Measurements from ENCODE around the gene ZP2. TPM values are rescaled to one million over a fixed set of nuclear protein-coding genes. Genes with fewer than 3 reads are reported as not detected.

The ZP2 gene
- total and polyA plus RNA-seq, 9 of the 15 experiments (the other 6 are each of a cell fraction or from before 2014, with no cell fraction given) = not detected

DNA sequence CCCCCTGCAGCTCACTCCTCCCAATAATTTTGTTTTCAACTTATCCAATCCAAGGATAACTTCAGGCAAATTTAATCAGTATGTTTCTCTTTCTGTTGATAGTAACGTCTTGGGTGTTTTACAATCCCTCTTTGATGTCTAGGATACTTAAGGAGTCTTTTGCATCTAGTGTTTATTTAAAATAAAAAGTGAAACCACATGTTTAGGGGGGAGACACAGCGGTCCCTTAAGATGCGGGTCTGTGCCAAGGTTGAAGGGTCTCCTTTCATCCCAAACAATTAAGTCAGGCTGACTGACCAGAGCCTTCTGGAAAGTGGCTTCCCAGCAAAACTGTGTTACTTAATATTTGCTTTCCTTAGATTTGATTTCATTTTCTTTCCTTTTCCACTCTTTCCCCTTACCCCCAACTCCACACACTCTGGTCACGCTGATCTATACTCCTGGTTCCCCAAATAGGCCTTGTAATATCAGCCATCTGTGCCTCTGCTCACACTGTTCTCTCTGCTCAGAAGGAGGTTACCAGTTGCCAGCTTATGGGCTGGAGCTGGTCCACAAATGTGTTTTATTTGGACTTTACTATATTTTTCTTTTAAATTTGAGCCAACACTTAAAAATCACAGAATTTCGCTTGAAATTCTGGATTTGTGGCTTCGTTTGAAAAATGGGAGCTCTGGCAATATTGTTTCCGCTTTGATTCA is 33.3 kb upstream of the ZP2 start:
- H3K9me3 ChIP-seq (replicated peaks; ENCODE audit: control insufficient read depth, insufficient read depth, low read depth, low read length) = no peaks in the 10 kb centered on the region
- H3K36me3 ChIP-seq (ENCODE audit: control insufficient read depth, insufficient read depth, low read length) = no peaks in the 10 kb centered on the region
- DNase-seq (ENCODE audit: extremely low read depth in 1 of 4, low spot score in 3 of 4) (no peak), ATAC-seq (no peak), FAIRE-seq (no peak)
- H3K27ac ChIP-seq (ENCODE audit: extremely low read depth, low read depth, low read length) = no peak overlapping the region
- intact Hi-C loops (cut with micrococcal nuclease) = no loop called here
- no peak overlapping the region for H3K4me3 ChIP-seq
- no peaks in the 10 kb centered on the region for H3K9me1 ChIP-seq (ENCODE audit: control insufficient read depth, insufficient read depth, low read length)
- no peaks in the 10 kb centered on the region for H3K79me2 ChIP-seq (ENCODE audit: control insufficient read depth, insufficient read depth, low read length)
- ChIA-PET CTCF (ENCODE audit: low intra/inter-chr PET ratio) (no interaction called here), POLR2A (no interaction called here)
- in situ Hi-C loops (cut with MboI) = no loop called here
- peaks cover 3 to 7% of the 10 kb centered on the region in 2 experiments; a peak in 4 of 5 replicates for H3K27me3 ChIP-seq (ENCODE audit: control insufficient read depth in 2 of 2, insufficient read depth in 2 of 2, low read length in 2 of 2)
- no peak overlapping the region for H2AFZ ChIP-seq (ENCODE audit: low read depth, low read length)
- H4K20me1 ChIP-seq (replicated peaks; ENCODE audit: control insufficient read depth, insufficient read depth, low read length) = no peaks in the 10 kb centered on the region
- H3K4me1 ChIP-seq (replicated peaks in 1 of 2; ENCODE audit: control insufficient read depth in 2 of 2, insufficient read depth in 2 of 2, low read length in 2 of 2) = no peaks in the 10 kb centered on the region; a peak in 1 of 5 replicates
- WGBS (ENCODE audit: insufficient coverage, low coverage, missing lambda C conversion rate) = 21% methylated on average over 7 of the region's 7 CpGs
- no peak overlapping the region for H3K9ac ChIP-seq (ENCODE audit: insufficient read depth in 1 of 2, low read depth in 2 of 2, low read length in 2 of 2)
- no peak overlapping the region for H3K4me2 ChIP-seq (ENCODE audit: insufficient read depth, low read length)
- BruUV-seq (replicated peaks) = no TSS peak
- TF ChIP-seq AFF4 (CRISPR knock-in tag; IDR thresholded peaks at IDR 0.05) (no peak), RNF2 (IDR thresholded peaks at IDR 0.05) (no peak), SRSF9 (IDR thresholded peaks at IDR 0.05; ENCODE audit: borderline replicate concordance, low read depth, low read length) (no peak), ZFP91 (CRISPR knock-in tag; IDR thresholded peaks at IDR 0.05) (no peak), NFATC3 (IDR thresholded peaks at IDR 0.05) (no peak), CCNT2 (IDR thresholded peaks at IDR 0.05; ENCODE audit: borderline replicate concordance, extremely low read depth, insufficient read length, low read depth, low read length) (no peak)
- TF ChIP-seq, protein P1, sequence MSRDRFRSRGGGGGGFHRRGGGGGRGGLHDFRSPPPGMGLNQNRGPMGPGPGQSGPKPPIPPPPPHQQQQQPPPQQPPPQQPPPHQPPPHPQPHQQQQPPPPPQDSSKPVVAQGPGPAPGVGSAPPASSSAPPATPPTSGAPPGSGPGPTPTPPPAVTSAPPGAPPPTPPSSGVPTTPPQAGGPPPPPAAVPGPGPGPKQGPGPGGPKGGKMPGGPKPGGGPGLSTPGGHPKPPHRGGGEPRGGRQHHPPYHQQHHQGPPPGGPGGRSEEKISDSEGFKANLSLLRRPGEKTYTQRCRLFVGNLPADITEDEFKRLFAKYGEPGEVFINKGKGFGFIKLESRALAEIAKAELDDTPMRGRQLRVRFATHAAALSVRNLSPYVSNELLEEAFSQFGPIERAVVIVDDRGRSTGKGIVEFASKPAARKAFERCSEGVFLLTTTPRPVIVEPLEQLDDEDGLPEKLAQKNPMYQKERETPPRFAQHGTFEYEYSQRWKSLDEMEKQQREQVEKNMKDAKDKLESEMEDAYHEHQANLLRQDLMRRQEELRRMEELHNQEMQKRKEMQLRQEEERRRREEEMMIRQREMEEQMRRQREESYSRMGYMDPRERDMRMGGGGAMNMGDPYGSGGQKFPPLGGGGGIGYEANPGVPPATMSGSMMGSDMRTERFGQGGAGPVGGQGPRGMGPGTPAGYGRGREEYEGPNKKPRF (IDR thresholded peaks at IDR 0.05; ENCODE audit: low read depth, low read length) = no peak
- TF ChIP-seq, protein P2, sequence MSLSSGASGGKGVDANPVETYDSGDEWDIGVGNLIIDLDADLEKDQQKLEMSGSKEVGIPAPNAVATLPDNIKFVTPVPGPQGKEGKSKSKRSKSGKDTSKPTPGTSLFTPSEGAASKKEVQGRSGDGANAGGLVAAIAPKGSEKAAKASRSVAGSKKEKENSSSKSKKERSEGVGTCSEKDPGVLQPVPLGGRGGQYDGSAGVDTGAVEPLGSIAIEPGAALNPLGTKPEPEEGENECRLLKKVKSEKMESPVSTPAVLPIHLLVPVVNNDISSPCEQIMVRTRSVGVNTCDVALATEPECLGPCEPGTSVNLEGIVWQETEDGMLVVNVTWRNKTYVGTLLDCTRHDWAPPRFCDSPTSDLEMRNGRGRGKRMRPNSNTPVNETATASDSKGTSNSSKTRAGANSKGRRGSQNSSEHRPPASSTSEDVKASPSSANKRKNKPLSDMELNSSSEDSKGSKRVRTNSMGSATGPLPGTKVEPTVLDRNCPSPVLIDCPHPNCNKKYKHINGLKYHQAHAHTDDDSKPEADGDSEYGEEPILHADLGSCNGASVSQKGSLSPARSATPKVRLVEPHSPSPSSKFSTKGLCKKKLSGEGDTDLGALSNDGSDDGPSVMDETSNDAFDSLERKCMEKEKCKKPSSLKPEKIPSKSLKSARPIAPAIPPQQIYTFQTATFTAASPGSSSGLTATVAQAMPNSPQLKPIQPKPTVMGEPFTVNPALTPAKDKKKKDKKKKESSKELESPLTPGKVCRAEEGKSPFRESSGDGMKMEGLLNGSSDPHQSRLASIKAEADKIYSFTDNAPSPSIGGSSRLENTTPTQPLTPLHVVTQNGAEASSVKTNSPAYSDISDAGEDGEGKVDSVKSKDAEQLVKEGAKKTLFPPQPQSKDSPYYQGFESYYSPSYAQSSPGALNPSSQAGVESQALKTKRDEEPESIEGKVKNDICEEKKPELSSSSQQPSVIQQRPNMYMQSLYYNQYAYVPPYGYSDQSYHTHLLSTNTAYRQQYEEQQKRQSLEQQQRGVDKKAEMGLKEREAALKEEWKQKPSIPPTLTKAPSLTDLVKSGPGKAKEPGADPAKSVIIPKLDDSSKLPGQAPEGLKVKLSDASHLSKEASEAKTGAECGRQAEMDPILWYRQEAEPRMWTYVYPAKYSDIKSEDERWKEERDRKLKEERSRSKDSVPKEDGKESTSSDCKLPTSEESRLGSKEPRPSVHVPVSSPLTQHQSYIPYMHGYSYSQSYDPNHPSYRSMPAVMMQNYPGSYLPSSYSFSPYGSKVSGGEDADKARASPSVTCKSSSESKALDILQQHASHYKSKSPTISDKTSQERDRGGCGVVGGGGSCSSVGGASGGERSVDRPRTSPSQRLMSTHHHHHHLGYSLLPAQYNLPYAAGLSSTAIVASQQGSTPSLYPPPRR (CRISPR knock-in tag; IDR thresholded peaks at IDR 0.05; ENCODE audit: borderline replicate concordance) = no peak
